B cell (primary cell): ENCODE results near the gene SPEG. TPM values are rescaled to one million over a fixed set of nuclear protein-coding genes. Genes with fewer than 3 reads are reported as not detected.

Source experiments
- ATAC-seq: fragments of 200-7000 bp; cut with Tn5 transposase; one replicate; pipeline ENCODE4 v1.10.0; 2021; ENCODE audit warnings: low read depth, mild to moderate bottlenecking, moderate number of reproducible peaks, moderate library complexity
- CTCF ChIA-PET: fragments of 350-600 bp; sonication (Branson Sonifier 250); formaldehyde crosslinking; loops from one replicate; lab custom pipeline; 2021; ENCODE audit warnings: antibody characterized with exemption, inconsistent platforms; lab: Charles Lee
- POLR2A ChIA-PET: fragments of 350-600 bp; sonication (Branson Sonifier 250); formaldehyde crosslinking; loops from one replicate; lab custom pipeline; 2021; ENCODE audit warnings: antibody characterized with exemption; lab: Charles Lee
- DNase-seq: peaks from one replicate; pipeline ENCODE4 v3.0.0; 2013
- H2AFZ ChIP-seq: 2 replicates; pipeline ENCODE4 v1.6.1; 2012; ENCODE audit warnings: mild to moderate bottlenecking, low read depth, low read length; ENCODE audit not compliant: insufficient read depth, poor library complexity, severe bottlenecking
- H3K27ac ChIP-seq, 2 donors: 1 replicate in 1 of 2; 2 replicates in 1 of 2; pipeline ENCODE4 v1.5.1; 2012 to 2013; ENCODE audit warnings: low read length in 2 of 2, mild to moderate bottlenecking in 2 of 2, moderate library complexity in 1 of 2
- H3K27me3 ChIP-seq, 4 experiments: fragments of 200-600 bp in 1 of 4; sonication (generic) in 1 of 4; replicated peaks in 1 of 4; 1 replicate in 2 of 4; 2 replicates in 2 of 4; pipeline versions ENCODE4 v1.6.1 to v1.7.0; 2013 to 2016; ENCODE audit warnings: low read length in 3 of 4, mild to moderate bottlenecking in 2 of 4, mixed read lengths in 1 of 4, moderate library complexity in 1 of 4; ENCODE audit not compliant: insufficient read depth in 4 of 4, control insufficient read depth in 3 of 4; ENCODE audit errors: control extremely low read depth in 1 of 4
- H3K36me3 ChIP-seq, 2 experiments: replicated peaks in 1 of 2; 1 replicate in 1 of 2; 2 replicates in 1 of 2; pipeline versions ENCODE4 v1.6.1 to v1.7.1; 2013; ENCODE audit warnings: low read length in 1 of 2; ENCODE audit not compliant: insufficient read depth in 2 of 2, control insufficient read depth in 1 of 2; ENCODE audit errors: control extremely low read depth in 1 of 2, extremely low read depth in 1 of 2
- H3K4me1 ChIP-seq, 2 donors: fragments of 200-600 bp in 1 of 2; sonication (generic) in 1 of 2; 1 replicate in 1 of 2; 2 replicates in 1 of 2; pipeline versions ENCODE4 v1.5.1 to v1.6.1; 2013 to 2017; ENCODE audit warnings: low read length in 2 of 2; ENCODE audit not compliant: control insufficient read depth in 2 of 2, insufficient read depth in 2 of 2
- H3K4me2 ChIP-seq: replicated peaks from 2 replicates; pipeline ENCODE3; 2012; ENCODE audit warnings: mild to moderate bottlenecking, low read depth, low read length; ENCODE audit not compliant: poor library complexity, severe bottlenecking
- H3K4me3 ChIP-seq, 5 experiments: fragments of 200-600 bp in 1 of 5; sonication (generic) in 1 of 5; 1 replicate in 3 of 5; 2 replicates in 2 of 5; pipeline versions ENCODE4 v1.5.1 to v1.7.0; 2011 to 2016; ENCODE audit warnings: low read length in 4 of 5, mild to moderate bottlenecking in 4 of 5, low read depth in 2 of 5, control low read depth in 1 of 5, moderate library complexity in 1 of 5; ENCODE audit not compliant: insufficient read depth in 1 of 5; ENCODE audit errors: control extremely low read depth in 1 of 5, extremely low read depth in 1 of 5
- H3K79me2 ChIP-seq: fragments of 200-600 bp; sonication (generic); one replicate; pipeline ENCODE4 v1.6.0; 2016; ENCODE audit warnings: low read length; ENCODE audit not compliant: control insufficient read depth, insufficient read depth
- H3K9ac ChIP-seq: fragments of 200-600 bp; sonication (generic); 2 replicates; pipeline ENCODE4 v1.6.1; 2017; ENCODE audit warnings: mild to moderate bottlenecking, low read length, moderate library complexity
- H3K9me3 ChIP-seq, 3 donors: one replicate each; pipeline versions ENCODE4 v1.6.1 to v1.7.1; 2013; ENCODE audit warnings: low read length in 2 of 3; ENCODE audit not compliant: control insufficient read depth in 2 of 3, insufficient read depth in 1 of 3; ENCODE audit errors: control extremely low read depth in 1 of 3
- H4K20me1 ChIP-seq: 2 replicates; pipeline ENCODE4 v1.6.0; 2012; ENCODE audit warnings: mild to moderate bottlenecking, low read length; ENCODE audit not compliant: insufficient read depth, control insufficient read depth, poor library complexity, severe bottlenecking
- H3K27ac Mint-ChIP-seq: one replicate; pipeline ENCODE4 v1.8.0; 2021; ENCODE audit warnings: mixed read lengths
- H3K27me3 Mint-ChIP-seq: one replicate; pipeline ENCODE4 v1.8.0; 2021; ENCODE audit warnings: mixed read lengths
- H3K4me1 Mint-ChIP-seq: one replicate; pipeline ENCODE4 v1.8.0; 2021; ENCODE audit warnings: mixed read lengths
- H3K4me3 Mint-ChIP-seq: one replicate; pipeline ENCODE4 v1.8.0; 2021; ENCODE audit warnings: mixed read lengths
- H3K9me3 Mint-ChIP-seq: one replicate; pipeline ENCODE4 v1.8.0; 2022; ENCODE audit warnings: mixed read lengths; ENCODE audit not compliant: insufficient read depth
- CTCF ChIP-seq: fragments of 200-600 bp; IDR thresholded peaks from one replicate; pipeline ENCODE4 v1.8.0; 2022; ENCODE audit warnings: antibody characterized with exemption, mild to moderate bottlenecking
- EZH2 ChIP-seq: IDR thresholded peaks from 2 replicates; pipeline ENCODE4 v1.6.1; 2012; ENCODE audit warnings: borderline replicate concordance, low read depth, mild to moderate bottlenecking, moderate library complexity, low read length; ENCODE audit not compliant: insufficient read depth, poor library complexity, severe bottlenecking
- WGBS: methylation state at CpG from one replicate; pipeline ENCODE4 v1.1.5; 2013; ENCODE audit warnings: missing lambda C conversion rate; ENCODE audit not compliant: insufficient coverage; 5-methylcytosine and 5-hydroxymethylcytosine counted together
- intact Hi-C: fragments of 100-400 bp; cut with micrococcal nuclease; formaldehyde crosslinking; loops from one replicate; pipeline ENCODE4 v1.10.0; 2022
- polyA plus RNA-seq: library from polyadenylated mRNA; depleted of rRNA; stranded (reverse); fragments of >200 nt; gene quantifications from 2 replicates; pipeline ENCODE4 v1.2.3, GENCODE V29; 2012
- total RNA-seq, 2 donors: library from RNA; stranded (reverse); fragments of 120-200 nt in 1 of 2; gene quantifications; 1 replicate in 1 of 2; 2 replicates in 1 of 2; pipeline versions ENCODE4 v1.2.3 to v1.2.4, GENCODE V29; 2013 to 2022

Gene SPEG
- total and polyA plus RNA-seq, 2 donors (not counting 1 experiment from before 2014, with no cell fraction given) = 0.03 to 0.74 TPM

DNA sequence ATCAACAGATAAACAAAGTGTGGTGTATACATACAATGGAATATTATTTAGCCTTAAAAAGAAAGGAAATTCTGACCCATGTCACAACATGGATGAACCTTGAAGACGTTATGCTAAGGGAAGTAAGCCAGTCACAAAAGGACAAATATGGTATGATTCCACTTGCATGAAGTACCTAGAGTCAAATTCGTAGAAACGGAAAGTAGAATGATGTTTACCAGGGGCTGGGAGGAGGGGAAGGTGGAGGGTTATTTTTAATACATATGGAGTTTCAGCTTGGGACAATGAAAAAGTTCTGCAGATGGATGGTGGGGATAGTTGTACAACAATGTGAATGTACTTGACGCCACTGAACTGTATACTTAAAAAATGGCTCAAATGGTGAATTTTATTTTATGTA lies 19.8 kb upstream of the SPEG start:
- Mint-ChIP-seq H3K4me1 (peaks cover 1% of the 10 kb centered on the region), H3K9me3 (peaks cover 4% of the 10 kb centered on the region), H3K4me3 (no peak overlapping the region), H3K27me3 (peaks cover 32% of the 10 kb centered on the region), H3K27ac (no peak overlapping the region)
- H3K4me3 ChIP-seq = no peak overlapping the region
- no peak overlapping the region for H3K27ac ChIP-seq
- H3K27me3 ChIP-seq = peaks cover 0 to 38% (median 6%) of the 10 kb centered on the region in 4 experiments
- peaks cover 0 to 9% (median 6%) of the 10 kb centered on the region in 3 donors for H3K9me3 ChIP-seq
- 95% methylated on average over 3 of the region's 4 CpGs for WGBS
- H3K4me1 ChIP-seq = no peaks in the 10 kb centered on the region
- no peak for ATAC-seq
- intact Hi-C loops = no loop called here
- DNase-seq = no peak
- no peaks in the 10 kb centered on the region for H4K20me1 ChIP-seq
- H2AFZ ChIP-seq = no peak overlapping the region
- CTCF ChIA-PET = no interaction called here
- TF ChIP-seq EZH2 (no peak), CTCF (no peak)
- no peak overlapping the region for H3K4me2 ChIP-seq
- H3K36me3 ChIP-seq = no peaks in the 10 kb centered on the region
- no peak overlapping the region for H3K9ac ChIP-seq
- POLR2A ChIA-PET = no interaction called here
- H3K79me2 ChIP-seq = no peaks in the 10 kb centered on the region

- Histone ChIP-seq H3K79me2 (no peaks in the 10 kb centered on the region), H3K27me3 (peaks cover 0 to 43% (median 6%) of the 10 kb centered on the region in 4 experiments), H3K4me2 (no peak overlapping the region), H3K4me3 (no peak overlapping the region), H3K27ac (no peak overlapping the region), H3K9me3 (peaks cover 0 to 9% (median 6%) of the 10 kb centered on the region in 3 donors), H4K20me1 (no peaks in the 10 kb centered on the region), H3K9ac (no peak overlapping the region), H3K36me3 (no peaks in the 10 kb centered on the region), H3K4me1 (no peaks in the 10 kb centered on the region), H2AFZ (no peak overlapping the region)
- no peak for ATAC-seq
- no peak for TF ChIP-seq EZH2
- TF ChIP-seq CTCF = no peak
- Mint-ChIP-seq H3K4me3 (no peak overlapping the region), H3K27me3 (peaks cover 39% of the 10 kb centered on the region), H3K27ac (no peak overlapping the region), H3K9me3 (peaks cover 4% of the 10 kb centered on the region), H3K4me1 (peaks cover 1% of the 10 kb centered on the region)
- no peak for DNase-seq
- ChIA-PET POLR2A (no interaction called here), CTCF (no interaction called here)
- WGBS = 90% methylated on average over 5 of the region's 5 CpGs
- intact Hi-C loops = no loop called here
Measured at GRCh38 chr2:219415580-219416234, 18.9 kb upstream of the SPEG start.
